Epithelial cell of proximal tubule (primary cell): ENCODE results near the gene GSTT4. TPM values are rescaled to one million over a fixed set of nuclear protein-coding genes. Genes with fewer than 3 reads are reported as not detected.
"Not testable (repeated sequence)": the region's sequence is repeated elsewhere in the genome, so short reads cannot be mapped to it uniquely, and the experiment has no call there.

Source experiments
- DNase-seq: peaks from one replicate; pipeline ENCODE4 v3.0.0-alpha.2; 2011; ENCODE audit warnings: low read depth
- H3K4me3 ChIP-seq: 2 replicates; pipeline ENCODE4 v1.5.1; 2011; ENCODE audit warnings: low read depth, mild to moderate bottlenecking, low read length
- CTCF ChIP-seq: conservative IDR thresholded peaks from 2 replicates; pipeline ENCODE4 v1.5.1; 2012; ENCODE audit warnings: low read depth, mild to moderate bottlenecking, low read length
- total RNA-seq: library from RNA; depleted of rRNA; stranded (reverse); fragments of >200 nt; gene quantifications from 2 replicates; pipeline ENCODE4 v1.2.3, GENCODE V29; 2015

Gene GSTT4
- total RNA-seq, 1 donor from 2014 or later, result not detected

- no peak for TF ChIP-seq CTCF
- no peak for DNase-seq
- H3K4me3 ChIP-seq, result no peak overlapping the region
Measured at GRCh38 chr22:24006207-24006913, 1.1 kb upstream of the GSTT4 start.

- TF ChIP-seq CTCF, result no peak
- DNase-seq, result no peak
- no peak overlapping the region for H3K4me3 ChIP-seq
Measured at GRCh38 chr22:24003887-24004286, 1.4 kb downstream of the GSTT4 start.

- no peak overlapping the region for H3K4me3 ChIP-seq
- no peak for TF ChIP-seq CTCF
- no peak for DNase-seq
Measured at GRCh38 chr22:24002851-24003250, 2.4 kb downstream of the GSTT4 start.

- DNase-seq, result no peak
- TF ChIP-seq CTCF, result no peak
- H3K4me3 ChIP-seq, result no peak overlapping the region
Measured at GRCh38 chr22:24002272-24002671, 3.0 kb downstream of the GSTT4 start.

- TF ChIP-seq CTCF, result no peak
- H3K4me3 ChIP-seq, result no peak overlapping the region
- DNase-seq, result no peak
Measured at GRCh38 chr22:24001314-24001713, 3.9 kb downstream of the GSTT4 start.

DNA sequence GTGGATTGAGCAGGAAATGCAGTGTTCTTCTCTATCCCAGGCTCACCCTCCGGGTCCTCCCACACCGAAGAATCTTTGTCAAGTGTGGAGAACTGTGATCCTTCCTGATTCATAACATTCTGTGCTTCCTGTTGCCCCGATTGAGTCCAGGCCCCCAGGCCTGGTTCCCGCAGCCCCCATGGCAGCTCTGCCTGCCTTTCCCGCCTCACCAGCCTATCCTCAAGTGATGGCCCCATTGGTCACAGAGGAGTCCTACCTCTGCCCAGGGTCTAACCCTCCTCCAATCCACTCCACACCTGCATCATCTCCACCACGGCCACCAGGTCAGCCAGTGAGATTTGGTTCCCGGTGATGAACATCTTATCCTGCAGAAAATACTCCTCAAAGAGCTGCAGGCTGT is 5.5 kb downstream of the GSTT4 start:
- H3K4me3 ChIP-seq, DNase-seq: not testable (repeated sequence)

GRCh38 chr22:23997092-23997491 is 8.2 kb downstream of the GSTT4 start:
- no peak for TF ChIP-seq CTCF
- DNase-seq, result no peak
- no peak overlapping the region for H3K4me3 ChIP-seq

GRCh38 chr22:23993581-23994177 is 11.6 kb downstream of the GSTT4 start:
- not testable (repeated sequence) for DNase-seq, H3K4me3 ChIP-seq

GRCh38 chr22:23993080-23993479 is 12.2 kb downstream of the GSTT4 start:
- DNase-seq, H3K4me3 ChIP-seq: not testable (repeated sequence)

DNA sequence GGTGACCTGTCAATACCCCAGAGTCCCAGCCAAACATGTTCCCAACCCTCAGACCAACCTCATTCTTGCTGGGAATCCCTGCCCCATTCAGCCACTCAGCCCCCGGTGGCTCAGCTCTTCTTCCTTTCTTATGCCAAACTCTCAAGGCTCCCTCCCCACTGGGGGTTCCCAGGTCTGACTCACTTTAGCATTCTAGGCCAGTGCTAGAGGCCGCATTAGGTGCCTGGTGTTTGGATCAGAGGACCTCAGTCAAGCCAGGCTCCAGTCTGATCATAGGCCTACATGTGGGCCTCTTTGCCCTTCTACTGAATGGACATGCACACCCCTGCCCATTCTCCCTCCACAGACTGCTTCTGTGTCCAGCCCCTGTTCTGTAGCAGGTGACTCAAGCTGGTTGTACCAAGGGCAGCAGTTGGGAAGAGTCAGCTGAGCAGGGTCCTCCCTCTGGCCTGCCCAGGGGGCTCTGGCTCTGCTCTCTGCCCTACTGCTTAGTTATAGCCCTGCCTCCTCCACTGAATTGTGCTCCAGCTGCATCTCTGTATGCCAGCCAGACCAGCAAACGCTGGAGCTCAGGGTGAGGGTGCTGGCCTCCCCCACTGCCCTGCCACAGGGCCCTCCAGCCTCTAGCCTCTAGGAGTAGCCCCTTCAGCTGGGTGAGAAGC is 15.5 kb downstream of the GSTT4 start:
- not testable (repeated sequence) for DNase-seq, H3K4me3 ChIP-seq

DNA sequence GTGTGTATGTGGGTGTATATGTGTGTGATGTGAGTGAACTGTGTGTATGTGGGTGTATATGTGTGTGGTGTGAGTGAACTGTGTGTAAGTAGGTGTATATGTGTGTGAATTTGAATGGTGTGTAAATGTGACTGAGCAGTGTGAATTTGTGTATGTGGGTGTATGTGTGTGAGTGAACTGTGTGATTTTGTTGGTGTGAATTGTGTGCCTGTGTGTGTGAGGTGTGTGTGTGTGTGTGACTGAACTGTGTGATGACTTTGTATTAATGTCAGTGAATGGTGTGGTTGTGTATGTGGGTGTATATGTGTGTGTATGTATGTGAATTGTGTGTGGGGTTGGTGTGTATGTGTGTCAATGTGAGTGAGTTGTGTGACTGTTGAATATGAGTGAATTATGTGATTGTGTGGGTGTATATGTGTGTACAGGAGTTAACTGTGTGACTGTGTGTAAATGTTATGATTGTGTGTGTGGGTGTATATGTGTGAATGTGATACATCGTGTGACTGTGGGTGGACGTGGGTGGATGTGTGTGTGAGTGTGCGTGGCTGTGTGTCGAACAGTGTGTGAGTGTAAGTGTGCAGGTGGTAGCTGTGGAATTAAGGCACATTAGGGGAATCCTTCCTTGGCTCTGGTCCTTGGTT is 18.6 kb downstream of the GSTT4 start:
- DNase-seq, H3K4me3 ChIP-seq: not testable (repeated sequence)
